Keratinocyte (primary cell): ENCODE results near the gene MAGI2.

Experiments used
- CTCF ChIP-seq, 3 experiments: IDR thresholded peaks in 1 of 3; conservative IDR thresholded peaks in 1 of 3; optimal IDR thresholded peaks in 1 of 3; 2 replicates in 2 of 3; 3 replicates in 1 of 3; pipeline versions ENCODE3 to v1.5.1; 2011; ENCODE audit warnings: low read length in 3 of 3, mild to moderate bottlenecking in 3 of 3, moderate library complexity in 2 of 3, control low read depth in 1 of 3, inconsistent platforms in 1 of 3; ENCODE audit not compliant: insufficient read depth in 2 of 3; ENCODE audit errors: extremely low read depth in 1 of 3
- EZH2 ChIP-seq: IDR thresholded peaks from one replicate; pipeline ENCODE4 v1.6.1; 2012; ENCODE audit warnings: inconsistent platforms, mild to moderate bottlenecking, low read length, moderate library complexity

- no peak for TF ChIP-seq CTCF (optimal IDR thresholded peaks at IDR 0.05 in 1 of 3, IDR thresholded peaks at IDR 0.05 in 1 of 3, conservative IDR thresholded peaks at IDR 0.05 in 1 of 3; ENCODE audit: extremely low read depth in 1 of 3, insufficient read depth in 2 of 3, low read length in 3 of 3)
- no peak for TF ChIP-seq EZH2
Measured at GRCh38 chr7:78642751-78643150, 810.7 kb downstream of the MAGI2 start.
